ENCODE results near the gene ARRDC1.

- no peak for TF ChIP-seq EZH2phosphoT487 (IDR thresholded peaks at IDR 0.05; ENCODE audit: borderline replicate concordance, low read length)
- no peak for TF ChIP-seq CTCF (IDR thresholded peaks at IDR 0.05; ENCODE audit: low read depth, low read length, poor library complexity, severe bottlenecking)
These were observed 40.9 kb downstream of the ARRDC1 start for GRCh38 chr9:137646341-137646740.

Data from DOHH2 (cell line).